Measurements from ENCODE around the gene MRRF. TPM values are rescaled to one million over a fixed set of nuclear protein-coding genes. Genes with fewer than 3 reads are reported as not detected.

The MRRF gene
- total RNA-seq, 3 donors from 2014 or later, result 46.5 to 65.2 (median 62.4) TPM

GRCh38 chr9:122221183-122221811, 43.4 kb upstream of the MRRF start:
- Histone ChIP-seq H3K9me3 (no peaks in the 10 kb centered on the region), H3K4me3 (no peak overlapping the region), H3K36me3 (ENCODE audit: low read depth) (no peaks in the 10 kb centered on the region), H3K4me1 (ENCODE audit: low read depth) (peaks cover 13% of the 10 kb centered on the region)
- no peak for DNase-seq
- no peak for ATAC-seq
- TF ChIP-seq CTCF (IDR thresholded peaks at IDR 0.05), result no peak
- intact Hi-C loops (cut with DNase I, micrococcal nuclease), result loop anchor here in 1 of 2 donors (10.0 kb wide), 1 partner anchor 64 kb away; no protein-coding TSS in a partner anchor

- Histone ChIP-seq H3K4me1 (ENCODE audit: low read depth) (peaks cover 14% of the 10 kb centered on the region), H3K9me3 (no peaks in the 10 kb centered on the region), H3K36me3 (ENCODE audit: low read depth) (no peaks in the 10 kb centered on the region), H3K4me3 (no peak overlapping the region)
- DNase-seq, result no peak
- intact Hi-C loops (cut with DNase I, micrococcal nuclease), result loop anchor here in 1 of 2 donors (10.0 kb wide), 1 partner anchor 62 kb away; no protein-coding TSS in a partner anchor
- ATAC-seq, result no peak
- no peak for TF ChIP-seq CTCF (IDR thresholded peaks at IDR 0.05)
These were observed 41.9 kb upstream of the MRRF start for GRCh38 chr9:122222791-122223190.

DNA sequence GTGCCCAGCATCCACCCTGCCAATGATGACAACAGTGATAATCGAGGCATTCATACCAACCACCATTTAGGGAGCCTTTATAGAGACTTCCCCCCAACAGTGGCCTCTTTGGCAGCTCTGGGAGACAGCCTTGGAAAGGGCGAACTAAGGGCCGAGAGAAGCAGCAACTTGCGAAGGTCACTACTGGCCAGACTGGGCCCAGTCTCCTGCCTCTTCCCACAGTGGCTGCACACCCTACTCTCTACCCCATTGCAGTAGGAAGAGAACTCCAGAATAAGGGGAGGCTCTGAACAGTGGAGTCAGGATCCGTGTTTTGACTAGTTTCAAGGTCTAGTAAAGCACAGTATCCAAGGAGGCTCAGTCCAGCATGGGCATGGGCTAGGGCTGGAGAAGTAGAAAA, 41.2 kb upstream of the MRRF start:
- Histone ChIP-seq H3K4me3 (no peak overlapping the region), H3K4me1 (ENCODE audit: low read depth) (peaks cover 20% of the 10 kb centered on the region), H3K9me3 (no peaks in the 10 kb centered on the region), H3K36me3 (ENCODE audit: low read depth) (no peaks in the 10 kb centered on the region)
- intact Hi-C loops (cut with DNase I, micrococcal nuclease), result loop anchor here in 1 of 2 donors (10.0 kb wide), 1 partner anchor 61 kb away; no protein-coding TSS in a partner anchor
- TF ChIP-seq CTCF (IDR thresholded peaks at IDR 0.05), result no peak
- ATAC-seq (no peak), DNase-seq (no peak)

GRCh38 chr9:122225312-122226141, 39.2 kb upstream of the MRRF start:
- Histone ChIP-seq H3K4me1 (ENCODE audit: low read depth) (peaks cover 15% of the 10 kb centered on the region), H3K9me3 (no peaks in the 10 kb centered on the region), H3K36me3 (ENCODE audit: low read depth) (no peaks in the 10 kb centered on the region), H3K4me3 (no peak overlapping the region)
- DNase-seq (no peak), ATAC-seq (no peak)
- intact Hi-C loops (cut with DNase I, micrococcal nuclease), result loop anchor here in 1 of 2 donors (10.0 kb wide), 1 partner anchor 59 kb away; no protein-coding TSS in a partner anchor
- no peak for TF ChIP-seq CTCF (IDR thresholded peaks at IDR 0.05)

DNA sequence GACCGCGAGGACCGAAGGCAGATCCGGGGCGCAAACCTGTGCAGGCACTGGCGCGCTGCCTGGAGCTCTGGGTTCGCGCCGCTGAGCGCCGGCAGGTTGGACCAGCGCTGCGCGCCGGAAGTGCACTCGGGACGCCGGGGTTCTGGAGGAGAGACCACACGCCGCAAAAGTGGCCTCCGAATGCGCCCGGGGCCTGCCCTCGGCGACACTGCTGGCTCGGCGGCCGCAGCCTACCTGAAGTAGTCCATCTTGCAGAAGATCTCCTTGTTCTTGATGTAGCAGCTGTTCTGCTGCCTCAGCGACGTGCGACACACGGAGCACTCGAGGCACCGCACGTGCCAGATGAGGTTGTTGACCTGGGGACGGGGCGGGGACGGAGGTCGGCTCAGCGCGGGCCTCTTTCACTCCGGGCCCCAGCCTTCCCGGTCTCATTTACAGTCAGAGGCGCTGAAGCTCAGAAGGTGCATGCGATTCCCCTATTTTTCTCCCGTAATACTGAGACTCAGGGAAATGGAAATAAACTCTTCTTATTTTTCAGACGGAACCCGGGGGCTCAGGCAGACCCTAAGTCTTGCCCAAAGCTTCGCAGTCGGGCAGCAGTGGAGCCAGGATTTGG, 38.4 kb upstream of the MRRF start:
- intact Hi-C loops (cut with DNase I, micrococcal nuclease), result loop anchor here in 1 of 2 donors (10.0 kb wide), 1 partner anchor 59 kb away; no protein-coding TSS in a partner anchor
- no peak for TF ChIP-seq CTCF (IDR thresholded peaks at IDR 0.05)
- ATAC-seq (no peak), DNase-seq (no peak)
- no peak overlapping the region for H3K4me3 ChIP-seq
- peaks cover 15% of the 10 kb centered on the region for H3K4me1 ChIP-seq (ENCODE audit: low read depth)
- H3K9me3 ChIP-seq, result no peaks in the 10 kb centered on the region
- H3K36me3 ChIP-seq (ENCODE audit: low read depth), result no peaks in the 10 kb centered on the region
